Measurements from ENCODE around the gene PARD3B.

- TF ChIP-seq, protein P1, sequence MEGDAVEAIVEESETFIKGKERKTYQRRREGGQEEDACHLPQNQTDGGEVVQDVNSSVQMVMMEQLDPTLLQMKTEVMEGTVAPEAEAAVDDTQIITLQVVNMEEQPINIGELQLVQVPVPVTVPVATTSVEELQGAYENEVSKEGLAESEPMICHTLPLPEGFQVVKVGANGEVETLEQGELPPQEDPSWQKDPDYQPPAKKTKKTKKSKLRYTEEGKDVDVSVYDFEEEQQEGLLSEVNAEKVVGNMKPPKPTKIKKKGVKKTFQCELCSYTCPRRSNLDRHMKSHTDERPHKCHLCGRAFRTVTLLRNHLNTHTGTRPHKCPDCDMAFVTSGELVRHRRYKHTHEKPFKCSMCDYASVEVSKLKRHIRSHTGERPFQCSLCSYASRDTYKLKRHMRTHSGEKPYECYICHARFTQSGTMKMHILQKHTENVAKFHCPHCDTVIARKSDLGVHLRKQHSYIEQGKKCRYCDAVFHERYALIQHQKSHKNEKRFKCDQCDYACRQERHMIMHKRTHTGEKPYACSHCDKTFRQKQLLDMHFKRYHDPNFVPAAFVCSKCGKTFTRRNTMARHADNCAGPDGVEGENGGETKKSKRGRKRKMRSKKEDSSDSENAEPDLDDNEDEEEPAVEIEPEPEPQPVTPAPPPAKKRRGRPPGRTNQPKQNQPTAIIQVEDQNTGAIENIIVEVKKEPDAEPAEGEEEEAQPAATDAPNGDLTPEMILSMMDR (IDR thresholded peaks at IDR 0.05), result no peak
- no peak for TF ChIP-seq POLR2A (IDR thresholded peaks at IDR 0.05)
- no peak for TF ChIP-seq EP300 (IDR thresholded peaks at IDR 0.05)
Measured at GRCh38 chr2:205175831-205176230, 630.6 kb downstream of the PARD3B start.

All from sigmoid colon (tissue), 4 donors.